Measurements from ENCODE around the gene GMEB2. TPM values are rescaled to one million over a fixed set of nuclear protein-coding genes. Genes with fewer than 3 reads are reported as not detected.
A peak's percentile ranks its signal among the peaks of the same experiment; 100 is the strongest.

Gene GMEB2
- total and polyA plus RNA-seq, 7 experiments from 2014 or later, result 11.0 to 30.2 (median 21.9) TPM

DNA sequence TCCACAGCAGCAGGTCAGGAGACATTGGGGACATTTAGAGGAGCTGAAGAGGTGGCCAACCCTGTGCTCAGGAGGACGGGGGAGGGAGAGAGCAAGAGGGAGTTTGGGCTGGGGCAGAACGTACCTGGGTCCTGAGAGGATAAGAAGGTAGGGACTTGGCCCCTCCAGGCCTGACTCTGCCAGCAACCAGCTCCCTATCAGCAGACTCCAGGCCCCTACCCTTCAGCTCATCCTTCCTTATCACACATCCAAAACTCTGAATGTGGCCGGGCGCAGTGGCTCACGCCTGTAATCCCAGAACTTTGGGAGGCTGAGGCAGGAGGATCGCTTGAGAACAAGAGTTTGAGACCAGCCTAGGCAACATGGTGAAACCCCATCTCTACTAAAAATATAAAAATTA, 21.3 kb upstream of the GMEB2 start:
- peaks cover 6 to 34% (median 21%) of the 10 kb centered on the region in 7 donors for H3K4me1 Mint-ChIP-seq
- ChIA-PET CTCF (no interaction called here), POLR2A (interaction anchor here (0.6 to 1.0 kb wide), 3 partner anchors 8 to 19 kb away, joined by 3 to 6 read pairs (median 4); partner anchors contain the start of gene RTEL1)
- Histone ChIP-seq H3K27ac (ENCODE audit: low read depth, low read length) (no peak overlapping the region), H3K4me3 (ENCODE audit: low read length) (no peak overlapping the region), H3K36me3 (ENCODE audit: control insufficient read depth in 2 of 3, insufficient read depth in 3 of 3, low read length in 3 of 3) (peaks cover 0 to 13% (median 0%) of the 10 kb centered on the region in 3 experiments), H3K4me1 (ENCODE audit: control insufficient read depth in 2 of 2, insufficient read depth in 2 of 2, low read length in 2 of 2) (peaks cover 0 to 9% of the 10 kb centered on the region in 2 donors), H3K9me3 (ENCODE audit: control insufficient read depth in 2 of 3, low read length in 3 of 3) (no peaks in the 10 kb centered on the region), H3K27me3 (ENCODE audit: control insufficient read depth in 2 of 2, insufficient read depth in 2 of 2, low read length in 2 of 2) (no peaks in the 10 kb centered on the region)
- intact Hi-C loops (cut with micrococcal nuclease), result no loop called here
- peaks cover 0 to 18% (median 0%) of the 10 kb centered on the region in 5 donors for H3K27me3 Mint-ChIP-seq
- peaks cover 0 to 4% (median 0%) of the 10 kb centered on the region in 11 donors for H3K9me3 Mint-ChIP-seq
- H3K27ac Mint-ChIP-seq, result peak overlapping the region in 2 of 9 donors; percentile 10 to 71
- ATAC-seq (no peak), DNase-seq (no peak)
- H3K4me3 Mint-ChIP-seq, result peak overlapping the region in 2 of 10 donors; percentile 38 to 68
- peaks cover 0 to 4% (median 0%) of the 10 kb centered on the region in 5 donors for H3K36me3 Mint-ChIP-seq

DNA sequence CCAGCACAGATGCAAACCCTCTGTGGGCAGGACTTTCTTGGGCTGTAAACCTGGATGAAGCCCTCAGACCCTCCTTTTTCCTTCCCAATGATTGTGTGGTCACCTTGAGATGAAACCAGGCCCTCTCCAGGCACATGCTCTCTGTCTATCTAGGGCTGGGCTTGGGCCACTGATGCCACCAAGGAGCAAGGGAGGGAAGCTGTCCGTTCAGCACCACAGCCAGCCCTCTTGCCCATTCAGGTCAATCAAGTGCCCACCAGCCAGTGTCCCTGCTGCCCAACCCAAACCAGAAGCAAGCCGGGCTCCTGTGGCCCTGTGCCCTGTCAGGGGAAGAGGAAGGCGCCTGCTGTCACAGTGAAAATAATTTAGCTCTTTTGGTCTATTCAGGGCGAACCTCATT, 18.3 kb upstream of the GMEB2 start:
- Histone ChIP-seq H3K4me3 (ENCODE audit: low read length) (no peak overlapping the region), H3K36me3 (ENCODE audit: control insufficient read depth in 2 of 3, insufficient read depth in 3 of 3, low read length in 3 of 3) (peaks cover 0 to 15% (median 0%) of the 10 kb centered on the region in 3 experiments), H3K9me3 (ENCODE audit: control insufficient read depth in 2 of 3, low read length in 3 of 3) (no peaks in the 10 kb centered on the region), H3K4me1 (ENCODE audit: control insufficient read depth in 2 of 2, insufficient read depth in 2 of 2, low read length in 2 of 2) (peaks cover 0 to 9% of the 10 kb centered on the region in 2 donors), H3K27me3 (ENCODE audit: control insufficient read depth in 2 of 2, insufficient read depth in 2 of 2, low read length in 2 of 2) (no peaks in the 10 kb centered on the region), H3K27ac (ENCODE audit: low read depth, low read length) (no peak overlapping the region)
- Mint-ChIP-seq H3K27me3 (peaks cover 0 to 7% (median 0%) of the 10 kb centered on the region in 5 donors), H3K36me3 (peaks cover 0 to 4% (median 0%) of the 10 kb centered on the region in 5 donors), H3K27ac (no peak overlapping the region), H3K9me3 (no peaks in the 10 kb centered on the region), H3K4me1 (peaks cover 2 to 26% (median 13%) of the 10 kb centered on the region in 7 donors), H3K4me3 (no peak overlapping the region)
- POLR2A ChIA-PET, result interaction anchor here (1.1 to 2.1 kb wide), 3 partner anchors 10 to 18 kb away, joined by 4 to 12 read pairs (median 5); partner anchors contain the start of gene GMEB2
- intact Hi-C loops (cut with micrococcal nuclease), result no loop called here
- CTCF ChIA-PET, result no interaction called here
- no peak for DNase-seq
- no peak for ATAC-seq

DNA sequence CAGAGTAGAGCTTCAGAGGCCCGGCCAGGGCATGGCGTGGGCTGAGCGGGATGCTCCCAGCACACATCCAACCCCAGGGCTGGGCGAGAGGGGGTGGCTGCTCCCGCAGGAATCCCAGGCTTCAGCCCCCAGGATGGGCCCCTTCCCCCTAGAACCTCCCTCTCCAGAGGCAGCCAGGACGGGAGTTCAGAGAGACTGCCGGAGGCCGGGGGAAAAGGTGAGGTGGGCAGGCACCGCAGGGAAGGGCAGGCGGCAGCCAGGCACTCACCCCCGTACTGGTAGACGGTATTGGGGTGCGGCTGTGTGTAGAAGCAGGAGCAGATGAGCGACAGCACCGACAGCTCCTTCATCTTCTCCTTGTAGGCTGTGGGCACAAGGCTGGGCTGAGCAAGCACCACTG, 17.0 kb upstream of the GMEB2 start:
- H3K4me1 ChIP-seq (ENCODE audit: control insufficient read depth in 2 of 2, insufficient read depth in 2 of 2, low read length in 2 of 2), result peaks cover 8 to 9% of the 10 kb centered on the region in 2 donors
- H3K27ac ChIP-seq (ENCODE audit: low read depth, low read length), result no peak overlapping the region
- ATAC-seq, result no peak
- no peaks in the 10 kb centered on the region for H3K27me3 ChIP-seq (ENCODE audit: control insufficient read depth in 2 of 2, insufficient read depth in 2 of 2, low read length in 2 of 2)
- CTCF ChIA-PET, result interaction anchor here (0.8 to 1.3 kb wide), 2 partner anchors 13 to 26 kb away, joined by 3 read pairs; no protein-coding TSS in a partner anchor
- H3K4me3 ChIP-seq (ENCODE audit: low read length), result no peak overlapping the region
- Mint-ChIP-seq H3K4me1 (peaks cover 9 to 31% (median 19%) of the 10 kb centered on the region in 7 donors), H3K27ac (peak overlapping the region in 3 of 9 donors; percentile 21 to 42 (median 39)), H3K36me3 (peaks cover 0 to 9% (median 5%) of the 10 kb centered on the region in 5 donors), H3K27me3 (peaks cover 0 to 5% (median 0%) of the 10 kb centered on the region in 5 donors), H3K9me3 (no peaks in the 10 kb centered on the region), H3K4me3 (peak overlapping the region in 2 of 10 donors; percentile 58 to 92)
- no peak for DNase-seq
- H3K9me3 ChIP-seq (ENCODE audit: control insufficient read depth in 2 of 3, low read length in 3 of 3), result no peaks in the 10 kb centered on the region
- intact Hi-C loops (cut with micrococcal nuclease), result no loop called here
- POLR2A ChIA-PET, result interaction anchor here (1.0 to 10.8 kb wide), 3 partner anchors 8 to 17 kb away, joined by 3 to 552 read pairs (median 4); partner anchors contain the start of gene GMEB2
- H3K36me3 ChIP-seq (ENCODE audit: control insufficient read depth in 2 of 3, insufficient read depth in 3 of 3, low read length in 3 of 3), result peaks cover 0 to 17% (median 0%) of the 10 kb centered on the region in 3 experiments

DNA sequence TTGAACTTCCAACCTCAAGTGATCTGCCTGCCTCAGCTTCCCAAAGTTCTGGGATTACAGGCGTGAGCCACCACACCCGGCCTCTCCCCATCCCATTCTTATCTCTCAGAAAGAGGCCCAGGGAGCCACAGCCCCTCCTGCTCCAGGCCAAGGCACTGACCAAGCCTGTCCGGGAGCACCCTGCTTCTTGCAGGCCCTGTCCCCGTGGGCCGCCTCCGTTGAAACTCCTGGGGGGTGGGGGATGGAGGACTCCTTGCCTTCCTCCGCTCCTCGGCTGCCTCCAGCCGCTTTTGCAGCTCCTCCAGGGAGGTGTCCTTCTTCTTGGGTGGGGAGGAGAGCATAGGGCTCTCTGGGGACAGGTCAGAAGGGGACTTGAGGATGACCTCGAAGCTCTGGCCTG, 16.6 kb upstream of the GMEB2 start:
- H3K4me1 Mint-ChIP-seq, result peaks cover 10 to 32% (median 21%) of the 10 kb centered on the region in 7 donors
- H3K27me3 ChIP-seq (ENCODE audit: control insufficient read depth in 2 of 2, insufficient read depth in 2 of 2, low read length in 2 of 2), result no peaks in the 10 kb centered on the region
- POLR2A ChIA-PET, result interaction anchor here (1.0 to 10.8 kb wide), 3 partner anchors 8 to 17 kb away, joined by 3 to 552 read pairs (median 4); partner anchors contain the start of gene GMEB2
- no peaks in the 10 kb centered on the region for H3K9me3 ChIP-seq (ENCODE audit: control insufficient read depth in 2 of 3, low read length in 3 of 3)
- H3K36me3 Mint-ChIP-seq, result peaks cover 0 to 9% (median 6%) of the 10 kb centered on the region in 5 donors
- peaks cover 8 to 9% of the 10 kb centered on the region in 2 donors for H3K4me1 ChIP-seq (ENCODE audit: control insufficient read depth in 2 of 2, insufficient read depth in 2 of 2, low read length in 2 of 2)
- H3K9me3 Mint-ChIP-seq, result no peaks in the 10 kb centered on the region
- peak overlapping the region; percentile 45 to 87 (median 78) for H3K27ac Mint-ChIP-seq
- peaks cover 0 to 2% (median 0%) of the 10 kb centered on the region in 5 donors for H3K27me3 Mint-ChIP-seq
- no peak for DNase-seq
- H3K27ac ChIP-seq (ENCODE audit: low read depth, low read length), result no peak overlapping the region
- CTCF ChIA-PET, result interaction anchor here (0.8 to 2.1 kb wide), 3 partner anchors 14 to 106 kb away, joined by 3 to 9 read pairs (median 3); partner anchors contain the start of gene PTK6
- H3K36me3 ChIP-seq (ENCODE audit: control insufficient read depth in 2 of 3, insufficient read depth in 3 of 3, low read length in 3 of 3), result peaks cover 0 to 14% (median 0%) of the 10 kb centered on the region in 3 experiments
- peak overlapping the region in 9 of 10 donors; percentile 21 to 92 (median 58) for H3K4me3 Mint-ChIP-seq
- no peak overlapping the region for H3K4me3 ChIP-seq (ENCODE audit: low read length)
- intact Hi-C loops (cut with micrococcal nuclease), result no loop called here
- no peak for ATAC-seq

DNA sequence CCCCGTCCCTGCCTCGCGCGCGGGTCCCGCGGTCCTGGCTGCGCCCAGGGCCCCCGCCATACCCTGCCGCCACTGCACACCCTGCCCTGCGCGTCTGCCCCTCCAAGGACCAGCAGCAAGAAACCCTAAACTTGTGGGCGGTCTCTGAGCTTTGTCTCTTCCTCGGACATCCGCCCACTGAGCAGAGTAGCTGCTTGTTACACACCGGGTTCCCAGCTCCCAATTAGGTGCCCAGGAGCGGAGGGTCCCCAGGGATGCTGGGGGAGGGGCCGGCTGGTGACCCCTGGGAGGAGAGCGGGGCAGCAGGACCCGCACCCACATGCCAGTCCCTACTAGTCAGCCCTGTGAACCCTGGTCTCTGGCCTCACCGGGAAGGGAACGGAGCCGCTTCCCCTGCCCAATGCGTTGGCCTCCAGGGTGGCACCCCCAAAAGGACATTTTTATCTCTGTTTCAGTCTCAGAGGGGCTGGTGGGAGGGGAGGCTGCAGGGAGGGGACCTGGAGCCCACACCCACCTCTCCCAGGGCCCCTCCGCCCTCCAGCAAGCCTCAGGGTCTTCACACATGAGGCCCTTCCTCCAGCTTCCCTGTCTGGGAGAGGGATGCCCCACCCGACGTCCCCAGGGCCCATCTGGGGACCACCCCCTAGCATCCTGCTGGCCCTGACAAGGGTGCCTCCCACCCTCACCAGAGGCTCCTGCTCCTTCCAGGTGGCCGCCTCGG, 15.8 kb upstream of the GMEB2 start:
- peak overlapping the region; percentile 9 for H3K4me3 ChIP-seq (ENCODE audit: low read length)
- intact Hi-C loops (cut with micrococcal nuclease), result loop anchor here (1.0 kb wide), 7 partner anchors 11 to 154 kb away; partner anchors contain the start of genes RTEL1 (in 1 of the 2) and STMN3 (in 1 of the 2)
- ChIA-PET POLR2A (interaction anchor here (1.1 to 10.8 kb wide), 18 partner anchors 9 to 337 kb away, joined by 3 to 552 read pairs (median 8); partner anchors contain the start of genes ARFRP1, GMEB2, HELZ2 and LIME1), CTCF (interaction anchor here (1.2 to 2.4 kb wide), 7 partner anchors 11 to 105 kb away, joined by 3 to 13 read pairs (median 9); partner anchors contain the start of gene PTK6)
- Mint-ChIP-seq H3K27me3 (peaks cover 0 to 2% (median 0%) of the 10 kb centered on the region in 5 donors), H3K4me1 (peaks cover 16 to 35% (median 27%) of the 10 kb centered on the region in 7 donors), H3K9me3 (no peaks in the 10 kb centered on the region), H3K27ac (peak overlapping the region in 7 of 9 donors; percentile 70 to 87 (median 80)), H3K36me3 (peaks cover 0 to 9% (median 6%) of the 10 kb centered on the region in 5 donors), H3K4me3 (peak overlapping the region; percentile 21 to 92 (median 70))
- ATAC-seq (no peak), DNase-seq (peak in 1 of 9 donors; percentile 36)
- H3K27ac ChIP-seq (ENCODE audit: low read depth, low read length), result peak overlapping the region; percentile 72
- no peaks in the 10 kb centered on the region for H3K27me3 ChIP-seq (ENCODE audit: control insufficient read depth in 2 of 2, insufficient read depth in 2 of 2, low read length in 2 of 2)
- H3K36me3 ChIP-seq (ENCODE audit: control insufficient read depth in 2 of 3, insufficient read depth in 3 of 3, low read length in 3 of 3), result peaks cover 0 to 9% (median 0%) of the 10 kb centered on the region in 3 experiments
- peaks cover 16 to 17% of the 10 kb centered on the region in 2 donors for H3K4me1 ChIP-seq (ENCODE audit: control insufficient read depth in 2 of 2, insufficient read depth in 2 of 2, low read length in 2 of 2)
- no peaks in the 10 kb centered on the region for H3K9me3 ChIP-seq (ENCODE audit: control insufficient read depth in 2 of 3, low read length in 3 of 3)

Measured in naive thymus-derived CD4-positive, alpha-beta T cell (primary cell).